ENCODE data around the gene NFE2L3.
"Not testable (repeated sequence)": the region's sequence is repeated elsewhere in the genome, so short reads cannot be mapped to it uniquely, and the experiment has no call there.

NFE2L3 gene

DNA sequence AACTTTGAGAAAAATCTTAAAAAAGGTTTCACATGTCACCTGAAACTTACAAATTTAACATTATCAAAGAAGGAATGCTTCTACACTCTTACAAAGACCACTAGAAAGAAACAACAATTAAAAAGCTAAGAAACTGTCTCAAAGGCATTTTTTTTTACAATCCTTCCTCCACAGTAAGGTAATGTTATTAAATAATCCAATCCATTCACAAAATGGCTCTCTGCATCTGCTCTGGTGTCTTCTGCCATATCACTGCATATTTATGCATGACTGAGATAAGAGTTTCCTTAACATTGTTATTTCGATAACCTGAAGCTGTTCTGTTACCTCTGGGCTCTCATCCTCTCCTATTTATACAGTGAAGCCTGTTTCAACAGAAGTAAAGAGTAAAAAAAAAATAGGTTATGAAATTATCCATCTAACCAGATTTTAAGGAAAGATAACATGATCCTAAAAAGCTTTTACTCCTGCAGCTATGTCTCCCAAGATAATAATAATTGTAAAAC, 40.0 kb downstream of the NFE2L3 start:
- H3K27ac ChIP-seq, result no peak overlapping the region
- no peak for TF ChIP-seq CTCF (IDR thresholded peaks at IDR 0.05)
- no peak for DNase-seq
- no peak overlapping the region for H3K4me3 ChIP-seq
- no peaks in the 10 kb centered on the region for H3K27me3 ChIP-seq
- peaks cover 0 to 64% (median 35%) of the 10 kb centered on the region in 4 donors for H3K4me1 ChIP-seq
- peaks cover 87 to 99% (median 94%) of the 10 kb centered on the region in 3 donors for H3K36me3 ChIP-seq
- no peaks in the 10 kb centered on the region for H3K9me3 ChIP-seq
- intact Hi-C loops (cut with DNase I; ENCODE audit: low total_unique reads), result no loop called here

DNA sequence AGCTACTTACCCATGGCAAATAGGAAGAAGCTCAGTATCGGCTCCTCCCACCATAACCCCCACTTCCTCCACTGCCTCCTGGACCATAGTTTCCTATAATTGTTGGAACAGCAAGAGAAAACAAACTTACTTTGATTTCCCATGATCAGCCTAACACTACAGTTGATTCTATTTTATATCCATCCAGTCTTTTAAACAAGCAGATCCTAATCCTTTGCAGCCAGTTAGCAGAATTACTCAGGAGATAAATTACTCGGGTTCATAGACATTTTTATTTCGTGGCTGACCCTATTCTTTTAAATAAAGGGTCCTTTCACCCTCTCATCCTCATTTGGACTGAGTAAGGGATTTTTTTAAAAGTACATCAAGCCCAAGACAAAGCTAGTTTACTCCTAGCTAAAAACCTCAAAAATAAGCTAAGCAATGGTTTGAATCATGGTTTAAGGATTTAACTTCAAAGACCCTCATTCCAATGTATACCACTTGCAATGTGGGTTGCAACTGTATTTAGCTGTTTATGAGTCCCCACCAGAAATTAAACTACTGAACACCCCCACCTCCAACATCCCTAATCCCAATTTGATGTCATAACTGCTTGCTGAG, 40.6 kb downstream of the NFE2L3 start:
- intact Hi-C loops (cut with DNase I; ENCODE audit: low total_unique reads), result no loop called here
- peaks cover 0 to 69% (median 39%) of the 10 kb centered on the region in 4 donors for H3K4me1 ChIP-seq
- H3K27ac ChIP-seq, result no peak overlapping the region
- TF ChIP-seq CTCF (IDR thresholded peaks at IDR 0.05), result no peak
- H3K9me3 ChIP-seq, result no peaks in the 10 kb centered on the region
- no peaks in the 10 kb centered on the region for H3K27me3 ChIP-seq
- H3K4me3 ChIP-seq, result no peak overlapping the region
- peaks cover 93 to 99% (median 95%) of the 10 kb centered on the region in 3 donors for H3K36me3 ChIP-seq
- DNase-seq, result no peak

GRCh38 chr7:26193432-26194207, 41.6 kb downstream of the NFE2L3 start:
- no peaks in the 10 kb centered on the region for H3K27me3 ChIP-seq
- peaks cover 87 to 89% (median 89%) of the 10 kb centered on the region in 3 donors for H3K36me3 ChIP-seq
- intact Hi-C loops (cut with DNase I; ENCODE audit: low total_unique reads), result no loop called here
- no peak overlapping the region for H3K27ac ChIP-seq
- DNase-seq, result no peak
- no peaks in the 10 kb centered on the region for H3K9me3 ChIP-seq
- TF ChIP-seq CTCF (IDR thresholded peaks at IDR 0.05), result no peak
- H3K4me3 ChIP-seq, result no peak overlapping the region
- H3K4me1 ChIP-seq, result peaks cover 0 to 73% (median 39%) of the 10 kb centered on the region in 4 donors

DNA sequence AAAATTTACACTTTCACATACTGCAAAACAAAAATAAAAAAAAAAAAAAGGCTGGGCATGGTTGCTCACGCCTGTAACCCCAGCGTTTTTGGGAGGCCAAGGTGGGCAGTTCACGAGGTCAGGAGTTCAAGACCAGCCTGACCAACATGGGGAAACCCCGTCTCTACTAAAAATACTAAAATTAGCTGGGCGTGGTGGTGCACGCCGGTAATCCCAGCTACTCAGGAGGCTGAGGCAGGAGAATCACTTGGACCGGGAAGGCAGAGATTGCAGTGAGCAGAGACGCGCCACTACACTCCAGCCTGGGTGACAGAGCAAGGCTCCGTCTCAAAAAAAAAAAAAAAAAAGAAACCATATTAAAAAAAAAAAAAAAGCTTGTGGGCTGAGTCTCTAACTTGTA, 42.8 kb downstream of the NFE2L3 start:
- Histone ChIP-seq H3K4me1 (peaks cover 0 to 73% (median 39%) of the 10 kb centered on the region in 4 donors), H3K36me3 (peaks cover 76 to 79% (median 77%) of the 10 kb centered on the region in 3 donors)
- H3K9me3 ChIP-seq, DNase-seq, H3K4me3 ChIP-seq, H3K27ac ChIP-seq, H3K27me3 ChIP-seq: not testable (repeated sequence)
- intact Hi-C loops (cut with DNase I; ENCODE audit: low total_unique reads), result loop anchor here (5.0 kb wide), 2 partner anchors 173 to 978 kb away; partner anchors contain the start of gene HOXA10

- DNase-seq, result no peak
- no peaks in the 10 kb centered on the region for H3K27me3 ChIP-seq
- no peak overlapping the region for H3K4me3 ChIP-seq
- H3K9me3 ChIP-seq, result no peaks in the 10 kb centered on the region
- H3K36me3 ChIP-seq, result peaks cover 72 to 74% (median 73%) of the 10 kb centered on the region in 3 donors
- peaks cover 0 to 73% (median 39%) of the 10 kb centered on the region in 4 donors for H3K4me1 ChIP-seq
- intact Hi-C loops (cut with DNase I; ENCODE audit: low total_unique reads), result loop anchor here (5.0 kb wide), 2 partner anchors 172 to 977 kb away; partner anchors contain the start of gene HOXA10
- H3K27ac ChIP-seq, result no peak overlapping the region
- no peak for TF ChIP-seq CTCF (IDR thresholded peaks at IDR 0.05)
Observed at GRCh38 chr7:26195182-26195581, 43.2 kb downstream of the NFE2L3 start.

All from tibial artery (tissue), 4 donors.